RPMI8226 (cell line): ENCODE data around the gene ITPKB.
A peak's percentile ranks its signal among the peaks of the same experiment; 100 is the strongest.
"Not testable (repeated sequence)": the region's sequence is repeated elsewhere in the genome, so short reads cannot be mapped to it uniquely, and the experiment has no call there.

ENCODE experiments used
- DNase-seq: peaks from one replicate; pipeline ENCODE4 v3.0.0-alpha.2; 2015

Gene ITPKB

GRCh38 chr1:226615876-226616275, 123.2 kb downstream of the ITPKB start:
- DNase-seq, result no peak

- not testable (repeated sequence) for DNase-seq
Observed at GRCh38 chr1:226611980-226612379, 127.1 kb downstream of the ITPKB start.

GRCh38 chr1:226611301-226611700, 127.8 kb downstream of the ITPKB start:
- no peak for DNase-seq

- DNase-seq, result no peak
Observed at GRCh38 chr1:226610671-226611070, 128.4 kb downstream of the ITPKB start.

- DNase-seq, result peak; percentile 37
Observed at GRCh38 chr1:226609836-226610455, 129.1 kb downstream of the ITPKB start.

- DNase-seq, result peak; percentile 77
Observed at GRCh38 chr1:226608699-226609505, 130.2 kb downstream of the ITPKB start.

GRCh38 chr1:226607821-226608220, 131.3 kb downstream of the ITPKB start:
- DNase-seq, result no peak

- no peak for DNase-seq
Observed at GRCh38 chr1:226607268-226607660, 131.8 kb downstream of the ITPKB start.

GRCh38 chr1:226606311-226607267, 132.5 kb downstream of the ITPKB start:
- no peak for DNase-seq

GRCh38 chr1:226605318-226605950, 133.6 kb downstream of the ITPKB start:
- no peak for DNase-seq

GRCh38 chr1:226604560-226605317, 134.3 kb downstream of the ITPKB start:
- no peak for DNase-seq

GRCh38 chr1:226603858-226604559, 135.1 kb downstream of the ITPKB start:
- DNase-seq, result no peak

GRCh38 chr1:226603022-226603857, 135.8 kb downstream of the ITPKB start:
- DNase-seq, result peak; percentile 51

- no peak for DNase-seq
Observed at GRCh38 chr1:226602186-226603021, 136.7 kb downstream of the ITPKB start.

- DNase-seq, result no peak
Observed at GRCh38 chr1:226601456-226601855, 137.6 kb downstream of the ITPKB start.

GRCh38 chr1:226600254-226600653, 138.8 kb downstream of the ITPKB start:
- no peak for DNase-seq

GRCh38 chr1:226599636-226600238, 139.3 kb downstream of the ITPKB start:
- no peak for DNase-seq

GRCh38 chr1:226598955-226599354, 140.1 kb downstream of the ITPKB start:
- not testable (repeated sequence) for DNase-seq

- DNase-seq, result no peak
Observed at GRCh38 chr1:226598455-226598849, 140.6 kb downstream of the ITPKB start.
